Measurements from ENCODE around the gene BAX.

BAX gene

GRCh38 chr19:48945817-48946216 lies 8.9 kb upstream of the BAX start:
- Histone ChIP-seq H3K4me2 (ENCODE audit: low read depth, low read length) (no peak overlapping the region), H3K79me2 (ENCODE audit: low read length) (no peaks in the 10 kb centered on the region), H2AFZ (ENCODE audit: low read length) (no peak overlapping the region), H3K27ac (ENCODE audit: low read length) (no peak overlapping the region), H3K9me2 (replicated peaks; ENCODE audit: insufficient read depth, low read length) (no peaks in the 10 kb centered on the region), H4K20me1 (ENCODE audit: insufficient read depth, low read length) (no peaks in the 10 kb centered on the region), H3K36me3 (replicated peaks; ENCODE audit: insufficient read depth, low read length) (no peaks in the 10 kb centered on the region), H3K27me3 (replicated peaks; ENCODE audit: insufficient read depth, low read length) (no peaks in the 10 kb centered on the region), H3K4me1 (ENCODE audit: low read length) (no peaks in the 10 kb centered on the region), H3K4me3 (ENCODE audit: low read length) (no peak overlapping the region), H3F3A (ENCODE audit: insufficient read depth, low read length) (no peaks in the 10 kb centered on the region), H3K9ac (ENCODE audit: low read length) (no peak overlapping the region), H3K9me3 (replicated peaks; ENCODE audit: insufficient read depth, low read length) (no peaks in the 10 kb centered on the region)
- no peak for TF ChIP-seq EZH2 (optimal IDR thresholded peaks at IDR 0.05; ENCODE audit: low read depth, low read length)
- no peak for TF ChIP-seq EZH2phosphoT487 (IDR thresholded peaks at IDR 0.05; ENCODE audit: low read length)
- TF ChIP-seq, protein P1, sequence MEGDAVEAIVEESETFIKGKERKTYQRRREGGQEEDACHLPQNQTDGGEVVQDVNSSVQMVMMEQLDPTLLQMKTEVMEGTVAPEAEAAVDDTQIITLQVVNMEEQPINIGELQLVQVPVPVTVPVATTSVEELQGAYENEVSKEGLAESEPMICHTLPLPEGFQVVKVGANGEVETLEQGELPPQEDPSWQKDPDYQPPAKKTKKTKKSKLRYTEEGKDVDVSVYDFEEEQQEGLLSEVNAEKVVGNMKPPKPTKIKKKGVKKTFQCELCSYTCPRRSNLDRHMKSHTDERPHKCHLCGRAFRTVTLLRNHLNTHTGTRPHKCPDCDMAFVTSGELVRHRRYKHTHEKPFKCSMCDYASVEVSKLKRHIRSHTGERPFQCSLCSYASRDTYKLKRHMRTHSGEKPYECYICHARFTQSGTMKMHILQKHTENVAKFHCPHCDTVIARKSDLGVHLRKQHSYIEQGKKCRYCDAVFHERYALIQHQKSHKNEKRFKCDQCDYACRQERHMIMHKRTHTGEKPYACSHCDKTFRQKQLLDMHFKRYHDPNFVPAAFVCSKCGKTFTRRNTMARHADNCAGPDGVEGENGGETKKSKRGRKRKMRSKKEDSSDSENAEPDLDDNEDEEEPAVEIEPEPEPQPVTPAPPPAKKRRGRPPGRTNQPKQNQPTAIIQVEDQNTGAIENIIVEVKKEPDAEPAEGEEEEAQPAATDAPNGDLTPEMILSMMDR (IDR thresholded peaks at IDR 0.05; ENCODE audit: low read length), result no peak
- no peak for DNase-seq

- no peak overlapping the region for H3K4me3 ChIP-seq (ENCODE audit: low read length)
- H3K27ac ChIP-seq (ENCODE audit: low read length), result no peak overlapping the region
- no peaks in the 10 kb centered on the region for H4K20me1 ChIP-seq (ENCODE audit: insufficient read depth, low read length)
- no peak overlapping the region for H3K4me2 ChIP-seq (ENCODE audit: low read depth, low read length)
- no peaks in the 10 kb centered on the region for H3F3A ChIP-seq (ENCODE audit: insufficient read depth, low read length)
- no peak for DNase-seq
- no peak for TF ChIP-seq EZH2 (optimal IDR thresholded peaks at IDR 0.05; ENCODE audit: low read depth, low read length)
- TF ChIP-seq EZH2phosphoT487 (IDR thresholded peaks at IDR 0.05; ENCODE audit: low read length), result no peak
- TF ChIP-seq, protein P1 (IDR thresholded peaks at IDR 0.05; ENCODE audit: low read length), result no peak
- no peaks in the 10 kb centered on the region for H3K36me3 ChIP-seq (replicated peaks; ENCODE audit: insufficient read depth, low read length)
- no peak overlapping the region for H3K9ac ChIP-seq (ENCODE audit: low read length)
- H2AFZ ChIP-seq (ENCODE audit: low read length), result no peak overlapping the region
- H3K9me2 ChIP-seq (replicated peaks; ENCODE audit: insufficient read depth, low read length), result no peaks in the 10 kb centered on the region
- H3K79me2 ChIP-seq (ENCODE audit: low read length), result no peaks in the 10 kb centered on the region
- no peaks in the 10 kb centered on the region for H3K4me1 ChIP-seq (ENCODE audit: low read length)
- no peaks in the 10 kb centered on the region for H3K9me3 ChIP-seq (replicated peaks; ENCODE audit: insufficient read depth, low read length)
- H3K27me3 ChIP-seq (replicated peaks; ENCODE audit: insufficient read depth, low read length), result no peaks in the 10 kb centered on the region
These were observed 8.0 kb upstream of the BAX start for GRCh38 chr19:48946463-48947257.

DNA sequence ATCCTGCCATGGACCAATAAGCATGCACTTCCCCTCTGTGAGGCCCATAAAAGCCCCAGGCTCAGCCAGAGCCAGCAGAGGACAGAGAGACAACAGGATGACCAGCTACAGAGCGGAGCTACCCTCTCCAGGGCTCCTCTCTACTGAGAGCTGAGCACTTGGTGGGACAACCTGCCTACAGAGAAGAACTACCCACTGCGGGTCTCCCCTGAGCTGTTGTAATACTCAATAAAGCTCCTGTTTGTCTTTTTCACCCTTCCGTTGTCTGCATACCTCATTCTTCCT lies 7.5 kb upstream of the BAX start:
- Histone ChIP-seq H3K4me2 (ENCODE audit: low read depth, low read length) (no peak overlapping the region), H3K4me1 (ENCODE audit: low read length) (no peaks in the 10 kb centered on the region)

More for the DNA sequence above, 7.5 kb upstream of the BAX start:
- H3K9me3 ChIP-seq (replicated peaks; ENCODE audit: insufficient read depth, low read length), result no peaks in the 10 kb centered on the region
- TF ChIP-seq EZH2 (optimal IDR thresholded peaks at IDR 0.05; ENCODE audit: low read depth, low read length) (no peak), EZH2phosphoT487 (IDR thresholded peaks at IDR 0.05; ENCODE audit: low read length) (no peak)
- TF ChIP-seq, protein P1 (IDR thresholded peaks at IDR 0.05; ENCODE audit: low read length), result no peak
- no peak overlapping the region for H3K27ac ChIP-seq (ENCODE audit: low read length)
- H3K9ac ChIP-seq (ENCODE audit: low read length), result no peak overlapping the region
- H3K9me2 ChIP-seq (replicated peaks; ENCODE audit: insufficient read depth, low read length), result no peaks in the 10 kb centered on the region
- no peak for DNase-seq
- H2AFZ ChIP-seq (ENCODE audit: low read length), result no peak overlapping the region
- H3K79me2 ChIP-seq (ENCODE audit: low read length), result no peaks in the 10 kb centered on the region
- no peaks in the 10 kb centered on the region for H3K36me3 ChIP-seq (replicated peaks; ENCODE audit: insufficient read depth, low read length)
- H4K20me1 ChIP-seq (ENCODE audit: insufficient read depth, low read length), result no peaks in the 10 kb centered on the region
- H3F3A ChIP-seq (ENCODE audit: insufficient read depth, low read length), result no peaks in the 10 kb centered on the region
- no peaks in the 10 kb centered on the region for H3K27me3 ChIP-seq (replicated peaks; ENCODE audit: insufficient read depth, low read length)
- no peak overlapping the region for H3K4me3 ChIP-seq (ENCODE audit: low read length)
